ENCODE data around the gene TOGARAM2.
"Not testable (repeated sequence)": the region's sequence is repeated elsewhere in the genome, so short reads cannot be mapped to it uniquely, and the experiment has no call there.

The TOGARAM2 gene

GRCh38 chr2:29072251-29072650 is 91.2 kb downstream of the TOGARAM2 start:
- DNase-seq (ENCODE audit: low read depth in 2 of 2): no peak

- no peak for DNase-seq (ENCODE audit: low read depth in 2 of 2)
Measured at GRCh38 chr2:29072971-29073725, 92.0 kb downstream of the TOGARAM2 start.

GRCh38 chr2:29073933-29074332 is 92.8 kb downstream of the TOGARAM2 start:
- DNase-seq (ENCODE audit: low read depth in 2 of 2): no peak

DNA sequence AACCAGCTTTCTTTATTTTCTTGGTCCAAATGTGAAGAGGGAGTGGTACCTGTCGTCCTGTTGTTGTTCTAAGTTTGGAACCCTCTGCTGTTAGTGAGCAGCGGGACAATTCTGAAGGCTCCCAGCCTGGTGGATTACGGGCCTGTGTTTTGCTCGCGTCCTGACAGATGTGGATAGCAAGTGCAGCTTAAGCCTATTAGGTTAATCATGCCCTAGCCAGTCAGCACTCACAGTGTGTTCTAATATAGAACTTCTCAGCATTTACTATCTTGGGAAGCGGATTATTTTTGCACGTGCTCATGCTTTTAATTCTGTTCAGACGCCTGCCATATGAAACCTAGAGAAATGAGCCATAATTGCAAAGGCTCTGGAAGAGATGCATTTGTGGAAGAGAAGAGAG is 93.3 kb downstream of the TOGARAM2 start, which contains the start of gene PCARE:
TSS of gene PCARE (minus strand) at position 113 of the 400 bp plus-strand sequence. CDS start 262 bp downstream, outside the sequence.
- DNase-seq (ENCODE audit: low read depth in 2 of 2): no peak

GRCh38 chr2:29075894-29076705 is 95.0 kb downstream of the TOGARAM2 start:
- no peak for DNase-seq (ENCODE audit: low read depth in 2 of 2)

GRCh38 chr2:29079887-29080286 is 98.8 kb downstream of the TOGARAM2 start:
- DNase-seq (ENCODE audit: low read depth in 2 of 2): no peak

DNA sequence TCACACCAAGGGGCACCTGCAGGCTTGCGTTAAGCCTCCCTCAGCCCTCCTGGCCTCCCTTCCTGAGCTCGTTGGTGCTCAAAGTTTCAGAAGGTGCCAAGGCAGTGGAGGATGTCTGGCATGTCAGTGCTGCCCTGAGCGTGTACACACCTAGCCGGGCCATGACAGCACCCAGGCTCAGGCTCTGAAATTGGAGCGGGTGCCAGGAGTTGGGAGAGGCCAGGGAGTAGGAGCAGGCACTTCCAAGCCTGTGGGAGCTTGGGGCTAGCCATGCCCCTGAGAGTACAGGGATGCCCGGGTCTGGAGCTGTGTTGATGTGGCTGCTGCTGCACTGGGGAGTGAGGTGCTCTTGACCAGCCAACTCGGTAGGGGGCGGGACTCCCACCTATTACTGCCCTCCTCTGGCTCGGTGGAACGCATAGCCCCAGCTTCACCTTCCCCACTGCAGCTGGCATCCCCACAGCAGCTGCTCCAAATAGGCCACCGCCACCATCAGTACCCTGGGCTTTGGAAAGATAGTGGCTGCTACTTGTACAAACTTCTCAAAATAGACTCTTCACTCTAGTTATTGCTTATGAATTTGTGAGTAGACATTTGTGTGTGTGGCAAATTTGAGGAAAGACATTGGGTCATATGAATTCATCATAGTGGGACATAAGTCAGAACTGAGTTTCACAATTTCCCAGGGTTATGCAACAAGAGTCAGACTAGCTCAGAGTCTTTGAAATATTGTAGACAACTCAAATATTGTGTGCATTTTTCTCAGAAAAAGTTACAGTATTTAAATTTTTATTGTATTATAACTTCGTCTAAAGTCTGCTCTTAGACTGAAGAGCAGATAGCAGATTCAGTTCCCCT is 100.0 kb downstream of the TOGARAM2 start:
- DNase-seq (ENCODE audit: low read depth in 2 of 2): no peak

GRCh38 chr2:29082804-29083495 is 101.9 kb downstream of the TOGARAM2 start:
- no peak for DNase-seq (ENCODE audit: low read depth in 2 of 2)

DNA sequence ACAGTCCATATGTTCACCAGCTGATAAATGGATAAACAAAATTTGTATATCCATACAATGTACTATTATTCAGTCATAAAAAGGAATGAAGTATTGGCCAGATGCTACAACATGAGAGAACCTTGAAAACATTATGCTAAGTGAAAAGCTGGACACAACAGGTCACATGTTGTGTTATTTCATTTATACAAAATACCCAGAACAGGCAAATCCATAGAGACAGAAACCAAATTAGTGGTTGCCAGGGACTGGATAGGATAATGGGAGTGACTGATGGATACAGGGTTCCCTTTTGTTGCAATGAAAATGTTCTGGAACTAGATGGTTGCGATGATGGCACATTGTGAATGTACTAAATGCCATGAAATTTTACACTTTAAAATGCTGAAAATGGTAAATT is 103.5 kb downstream of the TOGARAM2 start:
- DNase-seq (ENCODE audit: low read depth in 2 of 2): no peak

DNA sequence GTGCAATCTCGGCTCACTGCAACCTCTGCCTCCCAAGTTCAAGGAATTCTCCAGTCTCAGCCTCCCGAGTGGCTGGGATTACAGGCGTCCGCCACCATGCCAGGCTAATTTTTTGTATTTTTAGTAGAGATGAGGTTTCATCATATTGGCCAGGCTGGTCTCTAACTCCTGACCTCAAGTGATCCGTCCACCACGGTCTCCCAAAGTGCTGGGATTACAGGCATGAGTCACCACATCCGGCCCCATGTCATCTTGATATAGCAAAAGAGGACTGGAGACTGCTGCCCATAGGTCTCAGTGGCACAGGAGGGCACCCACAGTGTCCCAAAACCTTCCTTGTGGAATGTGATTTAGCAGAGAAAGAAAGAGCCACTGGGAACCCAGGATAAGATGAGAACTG is 109.2 kb downstream of the TOGARAM2 start:
- DNase-seq (ENCODE audit: low read depth in 2 of 2): not testable (repeated sequence)

GRCh38 chr2:29096969-29097368 is 115.9 kb downstream of the TOGARAM2 start:
- DNase-seq (ENCODE audit: low read depth in 2 of 2): no peak

GRCh38 chr2:29097569-29097968 is 116.5 kb downstream of the TOGARAM2 start:
- DNase-seq (ENCODE audit: low read depth in 2 of 2): no peak

DNA sequence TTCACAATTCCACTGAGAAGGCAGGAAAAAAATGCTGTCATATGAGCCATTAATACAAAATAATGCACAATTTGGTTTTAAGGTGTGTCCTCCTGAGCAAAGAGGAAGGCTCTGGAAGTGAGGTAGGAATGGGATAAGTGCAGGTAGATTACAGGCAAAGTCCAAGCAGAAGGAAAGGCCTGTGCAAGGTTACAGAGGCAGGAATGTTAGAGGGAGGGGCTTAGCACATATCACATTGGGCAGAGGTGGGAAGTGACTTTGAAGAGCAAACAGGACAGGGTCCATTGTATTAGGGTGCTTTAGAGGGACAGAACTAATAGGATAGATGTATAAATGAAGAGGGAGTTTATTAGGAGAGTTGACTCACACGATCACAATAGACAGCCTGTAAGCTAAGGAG is 119.5 kb downstream of the TOGARAM2 start:
- DNase-seq (ENCODE audit: low read depth in 2 of 2): no peak
